Breast epithelium (tissue), 3 donors: ENCODE measurements around the gene KMT2A.

ENCODE experiments used
- CTCF ChIP-seq, 3 donors: fragments of 450-650 bp; IDR thresholded peaks; one replicate each; pipeline ENCODE4 v1.5.1; 2016 to 2017; ENCODE audit warnings: antibody characterized with exemption in 3 of 3, mild to moderate bottlenecking in 3 of 3, moderate library complexity in 3 of 3
- POLR2A ChIP-seq: fragments of 450-650 bp; IDR thresholded peaks from one replicate; pipeline ENCODE4 v1.6.1; 2016; ENCODE audit warnings: antibody characterized with exemption, mild to moderate bottlenecking, moderate library complexity
- POLR2AphosphoS5 ChIP-seq, 3 donors: sonication (generic); formaldehyde crosslinking; IDR thresholded peaks; one replicate each; pipeline ENCODE4 v1.6.1; 2017; ENCODE audit warnings: antibody characterized with exemption in 3 of 3

- TF ChIP-seq CTCF (IDR thresholded peaks at IDR 0.05) (no peak), POLR2A (no peak), POLR2AphosphoS5 (IDR thresholded peaks at IDR 0.05) (no peak)
These were observed 38.8 kb upstream of the KMT2A start for GRCh38 chr11:118397448-118397847.
